Adrenal gland (tissue), 5 donors: ENCODE results near the gene ETFBKMT.

Experiments
- CTCF ChIP-seq, 6 experiments: fragments of 450-650 bp in 4 of 6; fragments of 200-600 bp in 2 of 6; sonication (generic) in 1 of 6; IDR thresholded peaks; 1 replicate in 5 of 6; 2 replicates in 1 of 6; pipeline versions ENCODE4 v1.5.1 to v1.8.0; 2016 to 2021; ENCODE audit warnings: antibody characterized with exemption in 6 of 6, mild to moderate bottlenecking in 2 of 6, moderate library complexity in 1 of 6
- POLR2A ChIP-seq, 2 donors: fragments of 450-650 bp; IDR thresholded peaks; one replicate each; pipeline ENCODE4 v1.6.1; 2017; ENCODE audit warnings: antibody characterized with exemption in 2 of 2, mild to moderate bottlenecking in 2 of 2, moderate library complexity in 1 of 2
- donor health status: DM: no; HTN: no; CAD: no.

- TF ChIP-seq CTCF (IDR thresholded peaks at IDR 0.05) (no peak), POLR2A (IDR thresholded peaks at IDR 0.05) (no peak)
These were observed 50.7 kb downstream of the ETFBKMT start for GRCh38 chr12:31710021-31710818.
